GM23338 (cell line): ENCODE data around the gene CRAMP1. TPM values are rescaled to one million over a fixed set of nuclear protein-coding genes. Genes with fewer than 3 reads are reported as not detected.

Experiments used
- ATAC-seq: fragments of 200-7000 bp; cut with Tn5 transposase; 3 replicates; pipeline ENCODE4 v1.9.1; 2020
- DNase-seq: peaks from one replicate; pipeline ENCODE4 v3.0.0-alpha.2; 2015; ENCODE audit warnings: low spot score
- H2AFZ ChIP-seq: fragments of 200-600 bp; sonication (generic); 2 replicates; pipeline ENCODE4 v1.8.0; 2016; ENCODE audit warnings: antibody characterized with exemption, mild to moderate bottlenecking, moderate library complexity
- H3F3A ChIP-seq: fragments of 200-600 bp; sonication (generic); replicated peaks from 2 replicates; pipeline ENCODE4 v1.8.0; 2017; ENCODE audit warnings: antibody characterized with exemption, mixed run types, low read depth
- H3K27ac ChIP-seq: fragments of 200-600 bp; sonication (generic); 2 replicates; pipeline ENCODE4 v1.6.1; 2016; ENCODE audit warnings: low read depth
- H3K27me3 ChIP-seq: fragments of 200-600 bp; sonication (generic); 2 replicates; pipeline ENCODE4 v1.8.0; 2016; ENCODE audit warnings: mild to moderate bottlenecking, mixed run types, moderate library complexity; ENCODE audit not compliant: insufficient read depth
- H3K36me3 ChIP-seq: fragments of 200-600 bp; sonication (generic); 2 replicates; pipeline ENCODE4 v1.8.0; 2016; ENCODE audit warnings: mild to moderate bottlenecking; ENCODE audit not compliant: insufficient read depth
- H3K4me1 ChIP-seq: fragments of 200-600 bp; sonication (generic); 2 replicates; pipeline ENCODE4 v1.8.0; 2016; ENCODE audit warnings: mild to moderate bottlenecking, moderate library complexity; ENCODE audit not compliant: insufficient read depth
- H3K4me2 ChIP-seq: fragments of 200-600 bp; sonication (generic); 2 replicates; pipeline ENCODE4 v1.7.1; 2017; ENCODE audit warnings: mixed run types
- H3K4me3 ChIP-seq: fragments of 200-600 bp; sonication (generic); 2 replicates; pipeline ENCODE4 v1.6.1; 2016; ENCODE audit warnings: mixed run types
- H3K79me2 ChIP-seq: fragments of 200-600 bp; sonication (generic); replicated peaks from 2 replicates; pipeline ENCODE4 v1.8.0; 2017; ENCODE audit warnings: mild to moderate bottlenecking; ENCODE audit not compliant: insufficient read depth
- H3K9me2 ChIP-seq: fragments of 200-600 bp; sonication (generic); 2 replicates; pipeline ENCODE4 v1.8.0; 2017; ENCODE audit not compliant: insufficient read depth
- H4K20me1 ChIP-seq: fragments of 200-600 bp; sonication (generic); replicated peaks from 2 replicates; pipeline ENCODE4 v1.8.0; 2017; ENCODE audit warnings: mild to moderate bottlenecking; ENCODE audit not compliant: insufficient read depth
- H3K27ac Mint-ChIP-seq: 2 replicates; pipeline ENCODE4 v1.8.0; 2020; ENCODE audit warnings: inconsistent platforms, mild to moderate bottlenecking, moderate library complexity, mixed read lengths
- H3K27me3 Mint-ChIP-seq: 3 replicates; pipeline ENCODE4 v1.8.0; 2022; ENCODE audit warnings: low read depth, mild to moderate bottlenecking, moderate library complexity, mixed read lengths, inconsistent platforms; ENCODE audit not compliant: insufficient read depth, poor library complexity
- H3K36me3 Mint-ChIP-seq: 3 replicates; pipeline ENCODE4 v1.8.0; 2021; ENCODE audit warnings: low read depth, mild to moderate bottlenecking, inconsistent platforms, moderate library complexity, mixed read lengths
- H3K4me1 Mint-ChIP-seq: 3 replicates; pipeline ENCODE4 v1.8.0; 2020; ENCODE audit warnings: mild to moderate bottlenecking, inconsistent platforms, mixed read lengths
- H3K4me3 Mint-ChIP-seq: 3 replicates; pipeline ENCODE4 v1.8.0; 2021; ENCODE audit warnings: moderate library complexity, mild to moderate bottlenecking, inconsistent platforms, mixed read lengths
- H3K9me3 Mint-ChIP-seq: 3 replicates; pipeline ENCODE4 v1.8.0; 2020; ENCODE audit warnings: moderate library complexity, mild to moderate bottlenecking, inconsistent platforms, mixed read lengths
- CREB1 ChIP-seq: fragments of 250-450 bp; sonication (Bioruptor Pico); IDR thresholded peaks from 2 replicates; pipeline ENCODE4 v1.5.0; 2020; ENCODE audit warnings: low read depth, mild to moderate bottlenecking, moderate library complexity
- CTCF ChIP-seq, 2 experiments: fragments of 200-600 bp in 1 of 2; sonication (generic) in 1 of 2; conservative IDR thresholded peaks; 2 replicates each; pipeline versions ENCODE4 v1.5.1 to v1.6.1; 2016 to 2017; ENCODE audit warnings: antibody characterized with exemption in 2 of 2, low read depth in 2 of 2, mild to moderate bottlenecking in 2 of 2, moderate library complexity in 1 of 2
- ETS1 ChIP-seq: IDR thresholded peaks from 2 replicates; pipeline ENCODE4 v1.6.1; 2016; ENCODE audit warnings: antibody characterized with exemption
- EZH2 ChIP-seq: fragments of 200-600 bp; sonication (generic); IDR thresholded peaks from one replicate; pipeline ENCODE4 v1.8.0; 2017; ENCODE audit warnings: antibody characterized with exemption, mild to moderate bottlenecking, low read depth; ENCODE audit not compliant: unreplicated experiment
- EZH2phosphoT487 ChIP-seq: fragments of 200-600 bp; sonication (generic); IDR thresholded peaks from one replicate; pipeline ENCODE4 v1.8.1; 2018; ENCODE audit warnings: antibody characterized with exemption; ENCODE audit not compliant: unreplicated experiment
- JUNB ChIP-seq: IDR thresholded peaks from one replicate; pipeline ENCODE4 v1.6.1; 2016; ENCODE audit warnings: antibody characterized with exemption; ENCODE audit not compliant: unreplicated experiment
- NANOG ChIP-seq: IDR thresholded peaks from 2 replicates; pipeline ENCODE4 v1.6.1; 2016; ENCODE audit warnings: antibody characterized with exemption, borderline replicate concordance
- POLR2AphosphoS5 ChIP-seq: IDR thresholded peaks from 2 replicates; pipeline ENCODE4 v1.6.1; 2016; ENCODE audit warnings: antibody characterized with exemption, low read depth
- REST ChIP-seq: IDR thresholded peaks from one replicate; pipeline ENCODE4 v1.6.1; 2018; ENCODE audit warnings: antibody characterized with exemption; ENCODE audit not compliant: unreplicated experiment
- STAT1 ChIP-seq: IDR thresholded peaks from one replicate; pipeline ENCODE4 v1.6.1; 2016; ENCODE audit warnings: antibody characterized with exemption; ENCODE audit not compliant: unreplicated experiment
- ZNF114 ChIP-seq: fragments of 250-450 bp; sonication (Bioruptor Pico); IDR thresholded peaks from 2 replicates; pipeline ENCODE4 v1.5.0; 2020; ENCODE audit warnings: mild to moderate bottlenecking, moderate library complexity
- ZNF331 ChIP-seq: fragments of 250-450 bp; sonication (Bioruptor Pico); IDR thresholded peaks from 2 replicates; pipeline ENCODE4 v1.5.0; 2020; ENCODE audit warnings: low read depth, mild to moderate bottlenecking, moderate library complexity
- ZNF462 ChIP-seq: fragments of 250-450 bp; sonication (Bioruptor Pico); IDR thresholded peaks from 2 replicates; pipeline ENCODE4 v1.5.0; 2020; ENCODE audit warnings: mild to moderate bottlenecking, moderate library complexity
- polyA plus RNA-seq: library from polyadenylated mRNA; unstranded; fragments of >200 nt; fragmentation: Nextera tagmentation; extraction: Ambion mirVana; gene quantifications from 2 replicates; pipeline ENCODE4 v1.2.1, GENCODE V29; 2016
- total RNA-seq: library from RNA; depleted of rRNA; stranded (reverse); fragments of >200 nt; shearing (Covaris generic); gene quantifications from 2 replicates; pipeline ENCODE4 v1.2.3, GENCODE V29; 2014

Gene CRAMP1
- total and polyA plus RNA-seq, 2 experiments from 2014 or later: 3.4 to 16.7 TPM

GRCh38 chr16:1647856-1648255 lies 35.7 kb downstream of the CRAMP1 start:
- H3K36me3 ChIP-seq: no peaks in the 10 kb centered on the region; the same call in 1 of the 2 replicates
- peaks cover 21% of the 10 kb centered on the region for H4K20me1 ChIP-seq
- H3K9me3 Mint-ChIP-seq: no peaks in the 10 kb centered on the region; the same call in 2 of the 3 replicates
- no peaks in the 10 kb centered on the region; the same call in 2 of the 3 replicates for H3K4me1 Mint-ChIP-seq
- H3K4me3 Mint-ChIP-seq: no peak overlapping the region
- H3K9me2 ChIP-seq: no peaks in the 10 kb centered on the region
- H3K4me1 ChIP-seq: no peaks in the 10 kb centered on the region
- ATAC-seq: no peak
- no peak overlapping the region for H2AFZ ChIP-seq
- H3K27me3 Mint-ChIP-seq: peaks cover 1% of the 10 kb centered on the region
- H3K36me3 Mint-ChIP-seq: peaks cover 44% of the 10 kb centered on the region
- H3K27ac Mint-ChIP-seq: no peak overlapping the region
- no peak overlapping the region for H3K4me3 ChIP-seq
- H3K4me2 ChIP-seq: no peak overlapping the region
- H3K79me2 ChIP-seq: peaks cover 4% of the 10 kb centered on the region; the same call in 1 of the 2 replicates
- DNase-seq: no peak
- TF ChIP-seq ZNF331 (CRISPR knock-in tag) (no peak), JUNB (no peak), REST (no peak), ZNF114 (CRISPR knock-in tag) (no peak), EZH2 (no peak), EZH2phosphoT487 (no peak), CREB1 (CRISPR knock-in tag) (no peak), ZNF462 (CRISPR knock-in tag) (no peak), POLR2AphosphoS5 (no peak), ETS1 (no peak), STAT1 (no peak), NANOG (no peak), CTCF (conservative IDR thresholded peaks at IDR 0.05; ENCODE audit: low read depth in 2 of 2) (no peak)
- no peak overlapping the region for H3K27ac ChIP-seq
- no peaks in the 10 kb centered on the region for H3K27me3 ChIP-seq
- no peaks in the 10 kb centered on the region for H3F3A ChIP-seq
